ENCODE data around the gene MMS19.

MMS19 gene

DNA sequence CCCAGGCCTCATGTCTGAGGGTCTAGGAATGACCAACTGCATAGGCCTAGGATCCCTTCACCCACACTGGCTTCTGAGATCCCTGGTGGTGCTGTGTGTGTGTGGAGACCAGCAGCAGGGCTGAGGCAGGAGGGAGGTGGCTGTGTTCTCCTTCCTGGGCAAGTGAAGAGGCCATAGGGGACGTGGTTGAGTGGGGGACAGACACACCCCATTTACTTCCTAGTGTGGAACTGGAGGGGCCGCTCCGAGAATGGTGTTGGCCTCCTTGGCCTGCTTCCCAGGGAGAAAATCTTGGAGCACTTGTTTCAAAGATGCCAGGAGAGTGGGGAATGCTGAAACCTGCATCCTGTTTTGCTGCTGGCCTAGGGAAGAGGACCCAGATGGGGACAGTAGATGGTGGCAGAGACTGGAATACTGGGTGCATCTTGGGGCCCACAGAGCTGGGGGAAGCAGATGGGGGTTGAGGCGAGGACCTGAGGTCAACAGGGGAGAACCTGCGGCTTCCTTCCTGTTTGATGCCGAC lies 19.6 kb upstream of the MMS19 start:
- TF ChIP-seq, protein P1, sequence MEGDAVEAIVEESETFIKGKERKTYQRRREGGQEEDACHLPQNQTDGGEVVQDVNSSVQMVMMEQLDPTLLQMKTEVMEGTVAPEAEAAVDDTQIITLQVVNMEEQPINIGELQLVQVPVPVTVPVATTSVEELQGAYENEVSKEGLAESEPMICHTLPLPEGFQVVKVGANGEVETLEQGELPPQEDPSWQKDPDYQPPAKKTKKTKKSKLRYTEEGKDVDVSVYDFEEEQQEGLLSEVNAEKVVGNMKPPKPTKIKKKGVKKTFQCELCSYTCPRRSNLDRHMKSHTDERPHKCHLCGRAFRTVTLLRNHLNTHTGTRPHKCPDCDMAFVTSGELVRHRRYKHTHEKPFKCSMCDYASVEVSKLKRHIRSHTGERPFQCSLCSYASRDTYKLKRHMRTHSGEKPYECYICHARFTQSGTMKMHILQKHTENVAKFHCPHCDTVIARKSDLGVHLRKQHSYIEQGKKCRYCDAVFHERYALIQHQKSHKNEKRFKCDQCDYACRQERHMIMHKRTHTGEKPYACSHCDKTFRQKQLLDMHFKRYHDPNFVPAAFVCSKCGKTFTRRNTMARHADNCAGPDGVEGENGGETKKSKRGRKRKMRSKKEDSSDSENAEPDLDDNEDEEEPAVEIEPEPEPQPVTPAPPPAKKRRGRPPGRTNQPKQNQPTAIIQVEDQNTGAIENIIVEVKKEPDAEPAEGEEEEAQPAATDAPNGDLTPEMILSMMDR (IDR thresholded peaks at IDR 0.05; ENCODE audit: low read depth, low read length) = no peak
- H3K4me3 ChIP-seq (ENCODE audit: low read depth, low read length) = no peak overlapping the region

DNA sequence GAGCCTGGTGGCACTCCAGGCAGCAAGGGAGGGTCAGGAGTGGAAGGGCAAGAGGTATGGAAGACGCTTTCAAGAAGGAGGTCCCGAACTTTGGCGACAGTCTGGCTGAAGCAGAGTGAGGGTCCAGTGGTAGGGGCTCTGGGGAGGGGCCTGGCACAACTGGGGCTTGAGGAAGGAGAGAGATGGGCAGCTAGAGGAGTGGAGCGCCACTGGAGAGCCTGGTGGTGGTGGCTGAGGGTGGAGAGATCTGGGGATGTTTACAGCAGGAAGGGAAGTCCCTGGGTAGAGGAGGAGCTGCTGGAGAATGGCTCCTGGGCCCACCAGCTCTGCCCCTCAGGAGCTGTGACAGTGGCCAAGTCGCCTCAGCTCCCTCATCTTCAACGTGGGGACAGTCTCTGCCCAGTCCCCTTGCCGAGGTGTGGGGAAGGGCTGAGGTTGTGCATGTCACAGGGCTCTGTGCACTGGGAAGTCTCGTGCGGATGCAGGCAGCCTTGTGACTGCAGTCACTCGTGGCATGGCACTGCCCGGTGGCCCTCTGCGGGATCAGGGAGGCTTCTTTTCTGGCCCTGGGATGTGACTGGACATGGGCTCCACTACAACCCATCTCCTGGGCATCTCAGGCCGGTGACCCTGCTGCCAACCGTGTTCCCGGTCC lies 19.0 kb upstream of the MMS19 start:
- no peak overlapping the region for H3K4me3 ChIP-seq (ENCODE audit: low read depth, low read length)
- TF ChIP-seq, protein P1 (IDR thresholded peaks at IDR 0.05; ENCODE audit: low read depth, low read length) = no peak

DNA sequence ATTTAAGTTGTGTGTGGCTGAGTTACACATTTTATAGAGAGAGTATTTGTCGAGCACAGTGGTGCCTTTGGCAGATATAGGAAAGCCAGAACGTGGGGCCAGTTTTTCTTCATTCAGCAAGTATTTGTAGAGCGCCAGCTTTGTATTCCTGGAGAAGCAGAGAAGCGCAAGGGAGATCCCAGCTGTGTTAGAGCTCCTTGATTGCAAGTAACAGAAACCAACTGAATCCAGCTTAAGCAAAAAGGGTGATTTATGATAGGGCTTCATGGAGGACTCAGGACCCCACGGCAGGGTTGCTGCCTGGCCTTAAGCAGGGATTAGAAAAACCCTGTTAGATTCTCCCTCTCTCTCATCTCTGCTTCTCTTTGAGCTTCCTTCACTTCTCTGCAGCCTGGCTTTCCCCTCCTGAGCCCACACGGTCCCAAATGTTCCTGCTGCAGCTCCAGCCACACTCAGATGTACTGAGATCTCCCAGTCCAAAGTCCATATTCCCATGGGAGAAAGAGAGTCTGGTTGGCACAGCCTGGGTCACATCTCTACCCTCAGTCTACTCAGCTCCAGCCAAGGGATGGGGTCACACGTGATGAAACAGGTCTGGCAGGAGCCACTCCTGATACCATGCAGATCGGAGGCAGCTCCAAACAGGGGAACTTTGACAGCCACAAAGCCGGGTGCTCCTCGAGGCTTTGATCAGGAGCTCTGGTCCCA lies 17.2 kb upstream of the MMS19 start:
- H3K4me3 ChIP-seq (ENCODE audit: low read depth, low read length) = no peak overlapping the region
- TF ChIP-seq, protein P1 (IDR thresholded peaks at IDR 0.05; ENCODE audit: low read depth, low read length) = no peak

DNA sequence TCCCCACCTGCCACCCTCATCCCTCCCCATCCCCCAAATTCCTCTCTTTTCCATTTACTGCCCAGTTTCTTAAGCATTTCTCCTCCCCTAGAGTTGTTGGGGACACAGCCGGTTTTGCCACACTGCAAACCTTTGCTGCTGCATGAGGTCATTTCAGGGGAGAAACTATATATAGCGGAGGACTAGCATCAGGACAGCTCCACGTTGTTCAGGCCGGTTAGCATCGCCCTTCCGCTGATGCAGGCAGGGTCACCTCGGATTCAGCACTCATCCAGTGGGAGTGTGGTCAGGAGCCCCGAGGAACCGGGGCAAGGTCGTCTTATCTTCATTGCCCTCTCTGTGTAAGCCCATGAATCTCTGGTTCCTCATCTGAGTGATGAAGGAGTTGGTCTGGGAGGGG lies 16.1 kb upstream of the MMS19 start:
- H3K4me3 ChIP-seq (ENCODE audit: low read depth, low read length) = no peak overlapping the region
- TF ChIP-seq, protein P1 (IDR thresholded peaks at IDR 0.05; ENCODE audit: low read depth, low read length) = no peak

DNA sequence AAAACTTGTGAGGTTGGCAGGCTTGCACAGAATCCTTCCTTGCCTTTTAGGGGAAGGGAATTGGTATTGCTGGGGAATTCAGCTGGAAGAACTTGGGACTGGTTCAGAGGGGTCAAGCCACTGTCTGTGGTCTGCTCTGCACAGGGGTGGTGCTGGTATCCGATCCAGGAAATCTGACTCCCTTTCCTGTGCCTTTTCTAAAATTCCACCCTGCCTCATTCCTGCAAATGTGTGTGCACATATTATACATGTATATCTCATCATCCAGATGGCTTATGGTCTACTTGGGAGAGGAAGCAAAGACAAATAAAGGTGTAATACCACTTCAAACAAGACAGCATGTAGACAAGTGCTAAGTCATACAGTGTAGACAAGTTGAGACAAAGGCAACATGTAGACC lies 14.8 kb upstream of the MMS19 start:
- no peak overlapping the region for H3K4me3 ChIP-seq (ENCODE audit: low read depth, low read length)
- TF ChIP-seq, protein P1 (IDR thresholded peaks at IDR 0.05; ENCODE audit: low read depth, low read length) = no peak

DNA sequence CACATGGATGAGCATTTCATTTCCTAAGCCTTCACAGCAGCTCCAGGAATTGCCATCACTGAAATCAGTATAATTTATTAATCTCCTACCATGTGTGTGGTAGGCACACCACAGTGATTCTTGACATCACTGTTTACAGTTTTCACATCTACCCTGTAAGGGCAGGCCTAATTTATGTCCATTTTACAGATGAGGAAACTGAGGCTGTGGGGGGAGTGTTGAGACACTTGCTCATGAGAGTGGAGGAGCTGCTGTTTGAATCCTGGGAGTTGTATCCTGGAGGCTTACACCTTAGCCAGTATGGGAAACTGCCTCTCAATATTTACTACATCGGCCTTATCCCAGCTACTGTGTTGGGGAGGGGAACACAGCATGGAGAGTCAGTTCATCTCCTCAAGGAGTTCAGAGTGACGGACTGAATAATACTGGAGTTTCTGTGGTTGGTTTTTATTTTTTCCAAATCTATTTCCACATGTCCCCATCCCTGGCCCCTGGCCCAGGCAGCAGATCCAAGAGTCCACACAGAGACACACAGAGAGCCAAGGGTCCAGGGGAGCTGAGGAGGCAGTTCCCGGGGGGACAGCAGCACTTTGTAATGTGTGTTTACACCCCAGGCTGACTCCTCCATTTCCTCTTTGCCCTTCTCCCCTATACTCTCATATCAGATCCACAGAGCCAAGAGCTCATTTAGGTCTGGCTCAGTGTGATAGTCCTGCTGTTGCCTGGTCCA lies 13.7 kb upstream of the MMS19 start:
- TF ChIP-seq, protein P1 (IDR thresholded peaks at IDR 0.05; ENCODE audit: low read depth, low read length) = no peak
- no peak overlapping the region for H3K4me3 ChIP-seq (ENCODE audit: low read depth, low read length)

Data from WI38 (cell line).